Fibroblast of skin of abdomen (primary cell): ENCODE results near the gene PRKCD.
"Not testable (repeated sequence)": the region's sequence is repeated elsewhere in the genome, so short reads cannot be mapped to it uniquely, and the experiment has no call there.

Experiments used
- DNase-seq: peaks from one replicate; pipeline ENCODE4 v3.0.0-alpha.2; 2013

Gene PRKCD

GRCh38 chr3:53139906-53140846 is 20.8 kb upstream of the PRKCD start:
- DNase-seq = no peak

- peak; percentile 64 for DNase-seq
Measured at GRCh38 chr3:53140847-53141845, 19.9 kb upstream of the PRKCD start.

GRCh38 chr3:53142986-53143385 is 18.0 kb upstream of the PRKCD start:
- DNase-seq = no peak

GRCh38 chr3:53144446-53144845 is 16.6 kb upstream of the PRKCD start:
- no peak for DNase-seq

- DNase-seq = no peak
Measured at GRCh38 chr3:53144862-53145712, 15.9 kb upstream of the PRKCD start.

GRCh38 chr3:53145713-53146080 is 15.3 kb upstream of the PRKCD start:
- no peak for DNase-seq

- DNase-seq = no peak
Measured at GRCh38 chr3:53146319-53146891, 14.6 kb upstream of the PRKCD start.

GRCh38 chr3:53147151-53147902 is 13.7 kb upstream of the PRKCD start:
- no peak for DNase-seq

- DNase-seq = no peak
Measured at GRCh38 chr3:53147903-53148400, 13.1 kb upstream of the PRKCD start.

- no peak for DNase-seq
Measured at GRCh38 chr3:53149006-53149690, 11.9 kb upstream of the PRKCD start.

GRCh38 chr3:53149699-53150098 is 11.3 kb upstream of the PRKCD start:
- no peak for DNase-seq

GRCh38 chr3:53150247-53151085 is 10.5 kb upstream of the PRKCD start:
- DNase-seq = no peak

GRCh38 chr3:53151086-53151438 is 9.9 kb upstream of the PRKCD start:
- not testable (repeated sequence) for DNase-seq

- DNase-seq = no peak
Measured at GRCh38 chr3:53151465-53151864, 9.5 kb upstream of the PRKCD start.

GRCh38 chr3:53151870-53152660 is 8.9 kb upstream of the PRKCD start:
- DNase-seq = no peak

GRCh38 chr3:53153264-53153823 is 7.7 kb upstream of the PRKCD start:
- DNase-seq = no peak

- no peak for DNase-seq
Measured at GRCh38 chr3:53153980-53154379, 7.0 kb upstream of the PRKCD start.

- no peak for DNase-seq
Measured at GRCh38 chr3:53154881-53155285, 6.1 kb upstream of the PRKCD start.
